ENCODE measurements around the gene ZBTB7C. TPM values are rescaled to one million over a fixed set of nuclear protein-coding genes. Genes with fewer than 3 reads are reported as not detected.
A peak's percentile ranks its signal among the peaks of the same experiment; 100 is the strongest.

ZBTB7C gene
- total RNA-seq, 1 donor from 2014 or later = 2.7 TPM

DNA sequence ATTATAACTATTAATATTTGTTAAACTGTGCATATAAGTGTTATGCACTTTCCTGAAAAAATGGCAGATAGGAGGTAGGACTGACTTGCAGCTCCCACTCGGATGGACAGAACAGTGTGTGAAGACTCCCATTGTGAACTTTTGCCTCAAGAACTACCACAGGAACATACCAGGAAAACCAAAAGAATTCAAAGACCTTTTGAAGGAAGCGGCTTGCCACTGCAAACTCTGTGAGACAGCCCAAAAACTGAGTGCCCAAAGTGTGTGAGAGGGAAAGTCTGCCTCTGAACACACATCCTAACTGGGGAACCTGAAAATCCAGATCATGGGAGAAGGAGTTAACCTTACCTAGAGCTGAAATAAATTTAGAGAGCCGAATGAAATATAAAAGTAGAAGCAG lies 171.0 kb downstream of the ZBTB7C start:
- Histone ChIP-seq H3K4me1 (no peaks in the 10 kb centered on the region), H3K9me3 (replicated peaks) (peaks cover 20% of the 10 kb centered on the region), H3K27me3 (ENCODE audit: low read depth) (peaks cover 5% of the 10 kb centered on the region), H3K4me3 (no peak overlapping the region), H3K36me3 (no peaks in the 10 kb centered on the region), H3K27ac (replicated peaks) (no peak overlapping the region)
- no peak for DNase-seq
- intact Hi-C loops (cut with micrococcal nuclease) = no loop called here
- TF ChIP-seq, protein P1, sequence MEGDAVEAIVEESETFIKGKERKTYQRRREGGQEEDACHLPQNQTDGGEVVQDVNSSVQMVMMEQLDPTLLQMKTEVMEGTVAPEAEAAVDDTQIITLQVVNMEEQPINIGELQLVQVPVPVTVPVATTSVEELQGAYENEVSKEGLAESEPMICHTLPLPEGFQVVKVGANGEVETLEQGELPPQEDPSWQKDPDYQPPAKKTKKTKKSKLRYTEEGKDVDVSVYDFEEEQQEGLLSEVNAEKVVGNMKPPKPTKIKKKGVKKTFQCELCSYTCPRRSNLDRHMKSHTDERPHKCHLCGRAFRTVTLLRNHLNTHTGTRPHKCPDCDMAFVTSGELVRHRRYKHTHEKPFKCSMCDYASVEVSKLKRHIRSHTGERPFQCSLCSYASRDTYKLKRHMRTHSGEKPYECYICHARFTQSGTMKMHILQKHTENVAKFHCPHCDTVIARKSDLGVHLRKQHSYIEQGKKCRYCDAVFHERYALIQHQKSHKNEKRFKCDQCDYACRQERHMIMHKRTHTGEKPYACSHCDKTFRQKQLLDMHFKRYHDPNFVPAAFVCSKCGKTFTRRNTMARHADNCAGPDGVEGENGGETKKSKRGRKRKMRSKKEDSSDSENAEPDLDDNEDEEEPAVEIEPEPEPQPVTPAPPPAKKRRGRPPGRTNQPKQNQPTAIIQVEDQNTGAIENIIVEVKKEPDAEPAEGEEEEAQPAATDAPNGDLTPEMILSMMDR (IDR thresholded peaks at IDR 0.05; ENCODE audit: borderline replicate concordance) = no peak

DNA sequence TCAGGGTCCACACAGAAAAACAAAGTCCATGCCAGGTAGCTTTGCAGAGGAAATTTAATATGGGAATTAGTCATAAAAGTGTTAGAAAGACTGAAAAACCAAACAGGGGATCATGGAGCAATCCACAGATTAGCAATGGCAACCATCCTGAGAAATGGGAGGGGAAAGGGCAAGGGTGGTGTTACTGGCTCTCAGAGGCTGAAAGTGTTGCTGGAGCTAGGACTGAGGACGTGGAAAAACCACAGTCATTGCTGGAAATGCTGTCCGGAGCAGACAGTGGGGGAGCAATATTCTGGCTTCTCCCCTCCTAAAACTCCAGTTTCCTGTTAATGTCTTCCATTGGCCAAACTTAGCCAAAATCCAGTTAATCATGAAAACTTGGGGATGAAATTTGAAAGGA lies 172.4 kb downstream of the ZBTB7C start:
- Histone ChIP-seq H3K9me3 (replicated peaks) (peaks cover 20% of the 10 kb centered on the region), H3K27me3 (ENCODE audit: low read depth) (peaks cover 5% of the 10 kb centered on the region), H3K4me1 (no peaks in the 10 kb centered on the region), H3K36me3 (no peaks in the 10 kb centered on the region), H3K4me3 (no peak overlapping the region), H3K27ac (replicated peaks) (no peak overlapping the region)
- intact Hi-C loops (cut with micrococcal nuclease) = no loop called here
- TF ChIP-seq, protein P1 (IDR thresholded peaks at IDR 0.05; ENCODE audit: borderline replicate concordance) = no peak
- no peak for DNase-seq

DNA sequence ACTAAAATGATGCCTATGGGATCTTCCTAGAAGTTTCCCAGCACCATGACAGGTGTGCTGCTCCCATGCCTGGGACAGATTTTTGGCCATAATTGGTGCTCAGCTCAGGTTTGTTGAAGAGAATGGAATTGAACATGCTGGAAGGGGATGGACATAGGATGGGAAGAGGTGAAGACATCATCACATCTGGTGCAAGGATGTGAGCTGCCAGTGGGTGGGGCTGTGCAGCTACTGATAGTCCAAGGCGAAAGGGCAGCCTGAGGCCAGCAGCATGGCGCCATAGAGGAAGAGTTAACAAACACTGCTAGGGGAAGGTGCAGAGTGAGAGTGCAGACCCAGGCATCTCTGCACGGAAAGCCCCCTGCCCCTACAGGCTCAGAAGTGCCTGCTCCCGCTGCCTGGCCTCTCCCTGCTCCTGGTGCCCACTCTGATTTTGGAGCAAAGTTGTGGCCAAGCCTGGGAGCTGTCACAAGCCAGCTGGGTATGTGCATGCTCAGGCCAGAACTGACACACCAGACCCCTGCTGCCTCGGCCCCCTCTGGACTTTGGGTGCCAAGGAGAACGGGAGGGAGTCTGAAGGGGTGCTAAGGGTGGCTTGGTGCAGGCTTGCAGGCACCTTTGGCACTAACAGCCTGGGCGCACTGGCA lies 178.6 kb downstream of the ZBTB7C start:
- Histone ChIP-seq H3K4me1 (peaks cover 34% of the 10 kb centered on the region), H3K27ac (replicated peaks) (no peak overlapping the region), H3K27me3 (ENCODE audit: low read depth) (no peaks in the 10 kb centered on the region), H3K9me3 (replicated peaks) (no peaks in the 10 kb centered on the region), H3K36me3 (no peaks in the 10 kb centered on the region), H3K4me3 (no peak overlapping the region)
- no peak for DNase-seq
- intact Hi-C loops (cut with micrococcal nuclease) = no loop called here
- TF ChIP-seq, protein P1 (IDR thresholded peaks at IDR 0.05; ENCODE audit: borderline replicate concordance) = peak; percentile 53

DNA sequence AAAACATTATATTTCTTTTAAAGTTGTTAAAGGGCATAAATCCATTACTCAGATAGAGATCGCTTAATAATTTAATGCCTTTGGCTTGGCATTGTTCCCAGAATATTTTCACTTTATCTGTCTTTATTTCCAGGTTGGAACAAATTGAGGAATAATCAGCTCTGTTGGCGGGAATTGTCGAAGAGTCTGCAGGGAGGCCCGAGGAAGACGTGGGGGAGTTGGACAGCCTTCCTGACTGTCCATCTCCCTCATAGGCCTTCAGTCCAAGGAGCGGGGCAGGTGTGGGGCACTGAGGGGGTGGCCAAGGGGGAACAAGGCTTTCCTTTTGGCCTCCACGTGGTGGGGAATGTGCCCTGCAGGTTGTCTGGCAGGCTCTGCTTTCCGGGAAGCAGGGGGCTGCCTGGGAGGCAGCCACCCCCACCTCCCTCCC lies 179.6 kb downstream of the ZBTB7C start:
- TF ChIP-seq, protein P1 (IDR thresholded peaks at IDR 0.05; ENCODE audit: borderline replicate concordance) = no peak
- intact Hi-C loops (cut with micrococcal nuclease) = no loop called here
- H3K4me1 ChIP-seq = peaks cover 34% of the 10 kb centered on the region
- H3K27ac ChIP-seq (replicated peaks) = peak overlapping the region; percentile 57
- no peaks in the 10 kb centered on the region for H3K27me3 ChIP-seq (ENCODE audit: low read depth)
- no peaks in the 10 kb centered on the region for H3K9me3 ChIP-seq (replicated peaks)
- H3K36me3 ChIP-seq = no peaks in the 10 kb centered on the region
- no peak overlapping the region for H3K4me3 ChIP-seq
- no peak for DNase-seq

DNA sequence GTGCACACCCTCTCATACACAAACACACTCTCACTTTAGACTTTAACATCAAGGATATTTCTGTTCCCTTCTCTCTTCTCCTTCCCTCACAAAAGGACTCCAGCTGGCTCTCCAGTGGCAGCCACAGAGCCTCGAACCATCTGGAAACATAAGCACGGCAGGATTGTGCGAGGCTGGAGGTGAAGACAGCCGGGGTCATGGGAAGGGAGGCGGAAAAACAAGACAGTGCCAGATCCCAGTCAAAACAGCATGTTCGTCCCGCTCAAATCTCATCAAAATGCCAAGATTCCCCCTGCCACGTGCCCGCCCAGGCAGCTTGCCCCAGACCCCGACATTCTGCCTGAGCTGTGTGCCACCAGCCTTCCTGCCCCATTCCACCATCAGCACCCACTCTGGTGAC lies 180.3 kb downstream of the ZBTB7C start:
- Histone ChIP-seq H3K4me1 (peaks cover 34% of the 10 kb centered on the region), H3K27ac (replicated peaks) (peak overlapping the region; percentile 57), H3K9me3 (replicated peaks) (no peaks in the 10 kb centered on the region), H3K36me3 (no peaks in the 10 kb centered on the region), H3K27me3 (ENCODE audit: low read depth) (no peaks in the 10 kb centered on the region), H3K4me3 (no peak overlapping the region)
- TF ChIP-seq, protein P1 (IDR thresholded peaks at IDR 0.05; ENCODE audit: borderline replicate concordance) = no peak
- intact Hi-C loops (cut with micrococcal nuclease) = no loop called here
- no peak for DNase-seq

Data from left ventricle myocardium inferior (tissue), 1 donor.